Measurements from ENCODE around the gene ZNF770. TPM values are rescaled to one million over a fixed set of nuclear protein-coding genes. Genes with fewer than 3 reads are reported as not detected.

The ZNF770 gene
- total and polyA plus RNA-seq, 10 of the 15 experiments (the other 5 are each of a cell fraction or from before 2014, with no cell fraction given): 1.8 to 118 (median 26.0) TPM

DNA sequence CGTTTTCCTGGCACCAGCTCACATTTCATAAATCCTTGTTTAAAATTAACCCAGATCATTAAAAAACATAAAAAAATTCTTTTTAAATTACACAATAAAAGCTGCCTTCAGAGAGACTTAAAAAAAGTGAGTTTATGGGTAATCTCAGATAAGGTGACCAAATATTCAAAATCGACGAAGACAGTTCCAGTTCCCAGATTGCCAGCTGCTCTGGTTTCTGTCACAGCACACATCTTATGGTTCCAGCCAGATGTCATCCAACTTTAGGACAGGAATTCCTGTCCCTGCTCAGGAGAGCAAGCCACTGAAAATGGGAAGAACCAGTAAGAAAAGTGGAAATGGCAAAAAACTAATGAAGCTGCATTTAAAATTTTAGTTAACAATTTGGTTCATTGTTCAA, 15.8 kb upstream of the ZNF770 start:
- RAD21 ChIA-PET (ENCODE audit: unreplicated experiment): no interaction called here
- SMC1A ChIA-PET (ENCODE audit: uncharacterized antibody, unreplicated experiment): no interaction called here
- no peak for DNase-seq (ENCODE audit: low read depth, low spot score)
- H3K4me2 ChIP-seq (ENCODE audit: control insufficient read depth, insufficient read depth): no peak overlapping the region
- ATAC-seq: no peak
- POLR2A ChIA-PET: no interaction called here
- intact Hi-C loops (cut with micrococcal nuclease; ENCODE audit: unreplicated experiment) (no loop called here), in situ Hi-C loops (cut with MboI) (no loop called here)
- no peaks in the 10 kb centered on the region for H3K9me3 ChIP-seq (replicated peaks; ENCODE audit: control insufficient read depth, insufficient read depth, low read length)
- no peak overlapping the region for H2AFZ ChIP-seq (ENCODE audit: control insufficient read depth, low read depth, low read length)
- FAIRE-seq: no peak
- no peak for TF ChIP-seq MEF2A (IDR thresholded peaks at IDR 0.05; ENCODE audit: insufficient read depth, low read depth, low read length)
- no peak for TF ChIP-seq CBX3 (IDR thresholded peaks at IDR 0.05; ENCODE audit: borderline replicate concordance, low read depth)
- TF ChIP-seq GABPA (IDR thresholded peaks at IDR 0.05; ENCODE audit: low read depth): no peak
- H3K9ac ChIP-seq (ENCODE audit: control insufficient read depth, insufficient read depth, low read length): no peak overlapping the region
- H3K4me1 ChIP-seq (ENCODE audit: control insufficient read depth, insufficient read depth, low read length): no peaks in the 10 kb centered on the region
- no peaks in the 10 kb centered on the region for H4K20me1 ChIP-seq (ENCODE audit: control insufficient read depth, insufficient read depth)
- H3K4me3 ChIP-seq: no peak overlapping the region
- CTCF ChIA-PET: interaction anchor here (0.9 kb wide), 1 partner anchor 12 kb away, joined by 3 read pairs; no protein-coding TSS in a partner anchor
- no peak overlapping the region for H3K27ac ChIP-seq (ENCODE audit: control insufficient read depth, insufficient read depth)
- H3K79me2 ChIP-seq (ENCODE audit: control insufficient read depth, insufficient read depth, low read length): no peaks in the 10 kb centered on the region
- H3K27me3 ChIP-seq (replicated peaks in 1 of 2; ENCODE audit: control insufficient read depth in 2 of 2, insufficient read depth in 2 of 2, low read length in 1 of 2): no peaks in the 10 kb centered on the region
- H3K36me3 ChIP-seq (ENCODE audit: control insufficient read depth in 2 of 2, insufficient read depth in 2 of 2, low read length in 1 of 2): no peaks in the 10 kb centered on the region
- no TSS peak for BruUV-seq (replicated peaks)
- 61% methylated on average over 3 of the region's 3 CpGs for WGBS (ENCODE audit: insufficient coverage, insufficient replicate concordance, low lambda C conversion rate, missing lambda C conversion rate)

DNA sequence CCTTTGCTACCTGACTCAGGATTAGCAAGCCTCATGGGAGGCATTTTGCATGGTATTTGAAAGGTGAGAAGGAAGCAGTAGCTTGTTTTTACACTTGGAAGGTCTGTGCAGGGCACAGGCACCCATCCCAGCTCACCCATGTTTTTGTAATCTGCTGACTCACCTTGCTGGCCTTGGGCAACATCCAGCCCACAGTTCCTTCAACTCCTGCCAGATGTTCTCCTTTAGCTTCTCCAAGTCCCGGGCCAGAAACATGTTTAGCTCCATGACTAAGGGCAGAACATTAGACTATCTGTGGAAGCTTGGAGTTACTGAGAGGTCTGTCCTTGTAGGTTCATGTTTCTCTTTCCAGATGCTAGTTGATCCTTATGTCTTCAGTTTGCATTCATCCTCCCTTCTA, 12.4 kb upstream of the ZNF770 start:
- Histone ChIP-seq H3K4me1 (ENCODE audit: control insufficient read depth, insufficient read depth, low read length) (no peaks in the 10 kb centered on the region), H3K9ac (ENCODE audit: control insufficient read depth, insufficient read depth, low read length) (no peak overlapping the region), H3K79me2 (ENCODE audit: control insufficient read depth, insufficient read depth, low read length) (no peaks in the 10 kb centered on the region), H3K4me3 (no peak overlapping the region), H2AFZ (ENCODE audit: control insufficient read depth, low read depth, low read length) (no peak overlapping the region), H3K36me3 (ENCODE audit: control insufficient read depth in 2 of 2, insufficient read depth in 2 of 2, low read length in 1 of 2) (no peaks in the 10 kb centered on the region), H3K9me3 (replicated peaks; ENCODE audit: control insufficient read depth, insufficient read depth, low read length) (no peaks in the 10 kb centered on the region), H3K27me3 (replicated peaks in 1 of 2; ENCODE audit: control insufficient read depth in 2 of 2, insufficient read depth in 2 of 2, low read length in 1 of 2) (no peaks in the 10 kb centered on the region), H4K20me1 (ENCODE audit: control insufficient read depth, insufficient read depth) (no peaks in the 10 kb centered on the region), H3K27ac (ENCODE audit: control insufficient read depth, insufficient read depth) (no peak overlapping the region), H3K4me2 (ENCODE audit: control insufficient read depth, insufficient read depth) (no peak overlapping the region)
- in situ Hi-C loops (cut with MboI): no loop called here
- ATAC-seq: no peak
- 55% methylated on average over 1 of the region's 1 CpG for WGBS (ENCODE audit: insufficient coverage, insufficient replicate concordance, low lambda C conversion rate, missing lambda C conversion rate)
- ChIA-PET SMC1A (ENCODE audit: uncharacterized antibody, unreplicated experiment) (interaction anchor here (1.4 kb wide), 1 partner anchor 13 kb away, joined by 4 read pairs; the partner anchor contains the start of gene ZNF770), CTCF (interaction anchor here (1.5 kb wide), 1 partner anchor 444 kb away, joined by 4 read pairs; no protein-coding TSS in a partner anchor), POLR2A (no interaction called here), RAD21 (ENCODE audit: unreplicated experiment) (no interaction called here)
- no peak for DNase-seq (ENCODE audit: low read depth, low spot score)
- BruUV-seq (replicated peaks): no TSS peak
- FAIRE-seq: no peak
- intact Hi-C loops (cut with micrococcal nuclease; ENCODE audit: unreplicated experiment): no loop called here
- TF ChIP-seq TARDBP (IDR thresholded peaks at IDR 0.05; ENCODE audit: borderline replicate concordance) (no peak), SIX5 (IDR thresholded peaks at IDR 0.05; ENCODE audit: low read depth, low read length, severe bottlenecking) (no peak), SREBF2 (IDR thresholded peaks at IDR 0.05; ENCODE audit: low read length) (no peak), SP1 (IDR thresholded peaks at IDR 0.05; ENCODE audit: low read depth, low read length) (no peak), RB1 (IDR thresholded peaks at IDR 0.05; ENCODE audit: borderline replicate concordance) (no peak), BMI1 (IDR thresholded peaks at IDR 0.05; ENCODE audit: borderline replicate concordance) (no peak)
- TF ChIP-seq, protein P1, sequence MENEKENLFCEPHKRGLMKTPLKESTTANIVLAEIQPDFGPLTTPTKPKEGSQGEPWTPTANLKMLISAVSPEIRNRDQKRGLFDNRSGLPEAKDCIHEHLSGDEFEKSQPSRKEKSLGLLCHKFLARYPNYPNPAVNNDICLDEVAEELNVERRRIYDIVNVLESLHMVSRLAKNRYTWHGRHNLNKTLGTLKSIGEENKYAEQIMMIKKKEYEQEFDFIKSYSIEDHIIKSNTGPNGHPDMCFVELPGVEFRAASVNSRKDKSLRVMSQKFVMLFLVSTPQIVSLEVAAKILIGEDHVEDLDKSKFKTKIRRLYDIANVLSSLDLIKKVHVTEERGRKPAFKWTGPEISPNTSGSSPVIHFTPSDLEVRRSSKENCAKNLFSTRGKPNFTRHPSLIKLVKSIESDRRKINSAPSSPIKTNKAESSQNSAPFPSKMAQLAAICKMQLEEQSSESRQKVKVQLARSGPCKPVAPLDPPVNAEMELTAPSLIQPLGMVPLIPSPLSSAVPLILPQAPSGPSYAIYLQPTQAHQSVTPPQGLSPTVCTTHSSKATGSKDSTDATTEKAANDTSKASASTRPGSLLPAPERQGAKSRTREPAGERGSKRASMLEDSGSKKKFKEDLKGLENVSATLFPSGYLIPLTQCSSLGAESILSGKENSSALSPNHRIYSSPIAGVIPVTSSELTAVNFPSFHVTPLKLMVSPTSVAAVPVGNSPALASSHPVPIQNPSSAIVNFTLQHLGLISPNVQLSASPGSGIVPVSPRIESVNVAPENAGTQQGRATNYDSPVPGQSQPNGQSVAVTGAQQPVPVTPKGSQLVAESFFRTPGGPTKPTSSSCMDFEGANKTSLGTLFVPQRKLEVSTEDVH (IDR thresholded peaks at IDR 0.05; ENCODE audit: low read depth, partially characterized antibody): no peak
- TF ChIP-seq, protein P2, sequence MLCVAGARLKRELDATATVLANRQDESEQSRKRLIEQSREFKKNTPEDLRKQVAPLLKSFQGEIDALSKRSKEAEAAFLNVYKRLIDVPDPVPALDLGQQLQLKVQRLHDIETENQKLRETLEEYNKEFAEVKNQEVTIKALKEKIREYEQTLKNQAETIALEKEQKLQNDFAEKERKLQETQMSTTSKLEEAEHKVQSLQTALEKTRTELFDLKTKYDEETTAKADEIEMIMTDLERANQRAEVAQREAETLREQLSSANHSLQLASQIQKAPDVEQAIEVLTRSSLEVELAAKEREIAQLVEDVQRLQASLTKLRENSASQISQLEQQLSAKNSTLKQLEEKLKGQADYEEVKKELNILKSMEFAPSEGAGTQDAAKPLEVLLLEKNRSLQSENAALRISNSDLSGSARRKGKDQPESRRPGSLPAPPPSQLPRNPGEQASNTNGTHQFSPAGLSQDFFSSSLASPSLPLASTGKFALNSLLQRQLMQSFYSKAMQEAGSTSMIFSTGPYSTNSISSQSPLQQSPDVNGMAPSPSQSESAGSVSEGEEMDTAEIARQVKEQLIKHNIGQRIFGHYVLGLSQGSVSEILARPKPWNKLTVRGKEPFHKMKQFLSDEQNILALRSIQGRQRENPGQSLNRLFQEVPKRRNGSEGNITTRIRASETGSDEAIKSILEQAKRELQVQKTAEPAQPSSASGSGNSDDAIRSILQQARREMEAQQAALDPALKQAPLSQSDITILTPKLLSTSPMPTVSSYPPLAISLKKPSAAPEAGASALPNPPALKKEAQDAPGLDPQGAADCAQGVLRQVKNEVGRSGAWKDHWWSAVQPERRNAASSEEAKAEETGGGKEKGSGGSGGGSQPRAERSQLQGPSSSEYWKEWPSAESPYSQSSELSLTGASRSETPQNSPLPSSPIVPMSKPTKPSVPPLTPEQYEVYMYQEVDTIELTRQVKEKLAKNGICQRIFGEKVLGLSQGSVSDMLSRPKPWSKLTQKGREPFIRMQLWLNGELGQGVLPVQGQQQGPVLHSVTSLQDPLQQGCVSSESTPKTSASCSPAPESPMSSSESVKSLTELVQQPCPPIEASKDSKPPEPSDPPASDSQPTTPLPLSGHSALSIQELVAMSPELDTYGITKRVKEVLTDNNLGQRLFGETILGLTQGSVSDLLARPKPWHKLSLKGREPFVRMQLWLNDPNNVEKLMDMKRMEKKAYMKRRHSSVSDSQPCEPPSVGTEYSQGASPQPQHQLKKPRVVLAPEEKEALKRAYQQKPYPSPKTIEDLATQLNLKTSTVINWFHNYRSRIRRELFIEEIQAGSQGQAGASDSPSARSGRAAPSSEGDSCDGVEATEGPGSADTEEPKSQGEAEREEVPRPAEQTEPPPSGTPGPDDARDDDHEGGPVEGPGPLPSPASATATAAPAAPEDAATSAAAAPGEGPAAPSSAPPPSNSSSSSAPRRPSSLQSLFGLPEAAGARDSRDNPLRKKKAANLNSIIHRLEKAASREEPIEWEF (IDR thresholded peaks at IDR 0.05; ENCODE audit: insufficient replicate concordance, low read depth, low read length): no peak

Measured in GM12878 (cell line).